GM23338 (cell line): ENCODE data around the gene PACS1. TPM values are rescaled to one million over a fixed set of nuclear protein-coding genes. Genes with fewer than 3 reads are reported as not detected.

Experiments used
- ATAC-seq: fragments of 200-7000 bp; cut with Tn5 transposase; 3 replicates; pipeline ENCODE4 v1.9.1; 2020
- DNase-seq: peaks from one replicate; pipeline ENCODE4 v3.0.0-alpha.2; 2015; ENCODE audit warnings: low spot score
- H2AFZ ChIP-seq: fragments of 200-600 bp; sonication (generic); 2 replicates; pipeline ENCODE4 v1.8.0; 2016; ENCODE audit warnings: antibody characterized with exemption, mild to moderate bottlenecking, moderate library complexity
- H3F3A ChIP-seq: fragments of 200-600 bp; sonication (generic); replicated peaks from 2 replicates; pipeline ENCODE4 v1.8.0; 2017; ENCODE audit warnings: antibody characterized with exemption, mixed run types, low read depth
- H3K27ac ChIP-seq: fragments of 200-600 bp; sonication (generic); 2 replicates; pipeline ENCODE4 v1.6.1; 2016; ENCODE audit warnings: low read depth
- H3K27me3 ChIP-seq: fragments of 200-600 bp; sonication (generic); 2 replicates; pipeline ENCODE4 v1.8.0; 2016; ENCODE audit warnings: mild to moderate bottlenecking, mixed run types, moderate library complexity; ENCODE audit not compliant: insufficient read depth
- H3K36me3 ChIP-seq: fragments of 200-600 bp; sonication (generic); 2 replicates; pipeline ENCODE4 v1.8.0; 2016; ENCODE audit warnings: mild to moderate bottlenecking; ENCODE audit not compliant: insufficient read depth
- H3K4me1 ChIP-seq: fragments of 200-600 bp; sonication (generic); 2 replicates; pipeline ENCODE4 v1.8.0; 2016; ENCODE audit warnings: mild to moderate bottlenecking, moderate library complexity; ENCODE audit not compliant: insufficient read depth
- H3K4me2 ChIP-seq: fragments of 200-600 bp; sonication (generic); 2 replicates; pipeline ENCODE4 v1.7.1; 2017; ENCODE audit warnings: mixed run types
- H3K4me3 ChIP-seq: fragments of 200-600 bp; sonication (generic); 2 replicates; pipeline ENCODE4 v1.6.1; 2016; ENCODE audit warnings: mixed run types
- H3K79me2 ChIP-seq: fragments of 200-600 bp; sonication (generic); replicated peaks from 2 replicates; pipeline ENCODE4 v1.8.0; 2017; ENCODE audit warnings: mild to moderate bottlenecking; ENCODE audit not compliant: insufficient read depth
- H3K9me2 ChIP-seq: fragments of 200-600 bp; sonication (generic); 2 replicates; pipeline ENCODE4 v1.8.0; 2017; ENCODE audit not compliant: insufficient read depth
- H4K20me1 ChIP-seq: fragments of 200-600 bp; sonication (generic); replicated peaks from 2 replicates; pipeline ENCODE4 v1.8.0; 2017; ENCODE audit warnings: mild to moderate bottlenecking; ENCODE audit not compliant: insufficient read depth
- H3K27ac Mint-ChIP-seq: 2 replicates; pipeline ENCODE4 v1.8.0; 2020; ENCODE audit warnings: inconsistent platforms, mild to moderate bottlenecking, moderate library complexity, mixed read lengths
- H3K27me3 Mint-ChIP-seq: 3 replicates; pipeline ENCODE4 v1.8.0; 2022; ENCODE audit warnings: low read depth, mild to moderate bottlenecking, moderate library complexity, mixed read lengths, inconsistent platforms; ENCODE audit not compliant: insufficient read depth, poor library complexity
- H3K36me3 Mint-ChIP-seq: 3 replicates; pipeline ENCODE4 v1.8.0; 2021; ENCODE audit warnings: low read depth, mild to moderate bottlenecking, inconsistent platforms, moderate library complexity, mixed read lengths
- H3K4me1 Mint-ChIP-seq: 3 replicates; pipeline ENCODE4 v1.8.0; 2020; ENCODE audit warnings: mild to moderate bottlenecking, inconsistent platforms, mixed read lengths
- H3K4me3 Mint-ChIP-seq: 3 replicates; pipeline ENCODE4 v1.8.0; 2021; ENCODE audit warnings: moderate library complexity, mild to moderate bottlenecking, inconsistent platforms, mixed read lengths
- H3K9me3 Mint-ChIP-seq: 3 replicates; pipeline ENCODE4 v1.8.0; 2020; ENCODE audit warnings: moderate library complexity, mild to moderate bottlenecking, inconsistent platforms, mixed read lengths
- CREB1 ChIP-seq: fragments of 250-450 bp; sonication (Bioruptor Pico); IDR thresholded peaks from 2 replicates; pipeline ENCODE4 v1.5.0; 2020; ENCODE audit warnings: low read depth, mild to moderate bottlenecking, moderate library complexity
- CTCF ChIP-seq, 2 experiments: fragments of 200-600 bp in 1 of 2; sonication (generic) in 1 of 2; conservative IDR thresholded peaks; 2 replicates each; pipeline versions ENCODE4 v1.5.1 to v1.6.1; 2016 to 2017; ENCODE audit warnings: antibody characterized with exemption in 2 of 2, low read depth in 2 of 2, mild to moderate bottlenecking in 2 of 2, moderate library complexity in 1 of 2
- ETS1 ChIP-seq: IDR thresholded peaks from 2 replicates; pipeline ENCODE4 v1.6.1; 2016; ENCODE audit warnings: antibody characterized with exemption
- EZH2 ChIP-seq: fragments of 200-600 bp; sonication (generic); IDR thresholded peaks from one replicate; pipeline ENCODE4 v1.8.0; 2017; ENCODE audit warnings: antibody characterized with exemption, mild to moderate bottlenecking, low read depth; ENCODE audit not compliant: unreplicated experiment
- EZH2phosphoT487 ChIP-seq: fragments of 200-600 bp; sonication (generic); IDR thresholded peaks from one replicate; pipeline ENCODE4 v1.8.1; 2018; ENCODE audit warnings: antibody characterized with exemption; ENCODE audit not compliant: unreplicated experiment
- JUNB ChIP-seq: IDR thresholded peaks from one replicate; pipeline ENCODE4 v1.6.1; 2016; ENCODE audit warnings: antibody characterized with exemption; ENCODE audit not compliant: unreplicated experiment
- NANOG ChIP-seq: IDR thresholded peaks from 2 replicates; pipeline ENCODE4 v1.6.1; 2016; ENCODE audit warnings: antibody characterized with exemption, borderline replicate concordance
- POLR2AphosphoS5 ChIP-seq: IDR thresholded peaks from 2 replicates; pipeline ENCODE4 v1.6.1; 2016; ENCODE audit warnings: antibody characterized with exemption, low read depth
- REST ChIP-seq: IDR thresholded peaks from one replicate; pipeline ENCODE4 v1.6.1; 2018; ENCODE audit warnings: antibody characterized with exemption; ENCODE audit not compliant: unreplicated experiment
- STAT1 ChIP-seq: IDR thresholded peaks from one replicate; pipeline ENCODE4 v1.6.1; 2016; ENCODE audit warnings: antibody characterized with exemption; ENCODE audit not compliant: unreplicated experiment
- ZNF114 ChIP-seq: fragments of 250-450 bp; sonication (Bioruptor Pico); IDR thresholded peaks from 2 replicates; pipeline ENCODE4 v1.5.0; 2020; ENCODE audit warnings: mild to moderate bottlenecking, moderate library complexity
- ZNF331 ChIP-seq: fragments of 250-450 bp; sonication (Bioruptor Pico); IDR thresholded peaks from 2 replicates; pipeline ENCODE4 v1.5.0; 2020; ENCODE audit warnings: low read depth, mild to moderate bottlenecking, moderate library complexity
- ZNF462 ChIP-seq: fragments of 250-450 bp; sonication (Bioruptor Pico); IDR thresholded peaks from 2 replicates; pipeline ENCODE4 v1.5.0; 2020; ENCODE audit warnings: mild to moderate bottlenecking, moderate library complexity
- polyA plus RNA-seq: library from polyadenylated mRNA; unstranded; fragments of >200 nt; fragmentation: Nextera tagmentation; extraction: Ambion mirVana; gene quantifications from 2 replicates; pipeline ENCODE4 v1.2.1, GENCODE V29; 2016
- total RNA-seq: library from RNA; depleted of rRNA; stranded (reverse); fragments of >200 nt; shearing (Covaris generic); gene quantifications from 2 replicates; pipeline ENCODE4 v1.2.3, GENCODE V29; 2014

PACS1 gene
- total and polyA plus RNA-seq, 2 experiments from 2014 or later, result 8.0 to 37.5 TPM

GRCh38 chr11:66090288-66090687 lies 20.2 kb downstream of the PACS1 start:
- H4K20me1 ChIP-seq, result 0 out of 2 replicates have a peak, but pooled peaks cover 6% of the 10 kb centered on the region
- H3K27ac ChIP-seq, result no peak overlapping the region
- H3K27me3 ChIP-seq, result no peaks in the 10 kb centered on the region
- ATAC-seq, result no peak
- H3K4me3 ChIP-seq, result no peak overlapping the region
- no peak overlapping the region for H3K4me3 Mint-ChIP-seq
- H3K36me3 ChIP-seq, result no peaks in the 10 kb centered on the region
- H3K4me2 ChIP-seq, result no peak overlapping the region
- no peak for DNase-seq
- H3K9me2 ChIP-seq, result no peaks in the 10 kb centered on the region
- TF ChIP-seq NANOG (no peak), ZNF114 (CRISPR knock-in tag) (no peak), JUNB (no peak), ZNF462 (CRISPR knock-in tag) (no peak), CREB1 (no peak), CTCF (conservative IDR thresholded peaks at IDR 0.05; ENCODE audit: low read depth in 2 of 2) (no peak), STAT1 (no peak), ZNF331 (CRISPR knock-in tag) (no peak), REST (no peak), ETS1 (no peak), EZH2phosphoT487 (no peak), EZH2 (no peak), POLR2AphosphoS5 (no peak)
- peaks cover 3% of the 10 kb centered on the region; the same call in 1 of the 3 replicates for H3K9me3 Mint-ChIP-seq
- no peaks in the 10 kb centered on the region for H3F3A ChIP-seq
- H3K36me3 Mint-ChIP-seq, result no peaks in the 10 kb centered on the region
- H3K27ac Mint-ChIP-seq, result no peak overlapping the region
- no peaks in the 10 kb centered on the region for H3K4me1 Mint-ChIP-seq
- H3K27me3 Mint-ChIP-seq, result no peaks in the 10 kb centered on the region
- no peak overlapping the region for H2AFZ ChIP-seq
- no peaks in the 10 kb centered on the region for H3K4me1 ChIP-seq
- peaks cover 22% of the 10 kb centered on the region for H3K79me2 ChIP-seq
